OCI-LY3 (cell line): ENCODE measurements around the gene TXNL4B.

Source experiments
- CTCF ChIP-seq: fragments of 200-600, 300-600 bp; sonication (generic); IDR thresholded peaks from 2 replicates; pipeline ENCODE4 v1.5.1; 2014; ENCODE audit warnings: antibody characterized with exemption, low read length, low read depth
- EZH2phosphoT487 ChIP-seq: fragments of 200-600 bp; shearing (Covaris generic); IDR thresholded peaks from 2 replicates; pipeline ENCODE4 v1.6.1; 2018; ENCODE audit warnings: antibody characterized with exemption, mixed run types, low read depth

GRCh38 chr16:72042157-72042660, 51.2 kb downstream of the TXNL4B start:
- TF ChIP-seq CTCF (no peak), EZH2phosphoT487 (no peak)
